Inferior parietal cortex (tissue), 1 donor: ENCODE data around the gene LRP8.
A peak's percentile ranks its signal among the peaks of the same experiment; 100 is the strongest.

Experiments
- DNase-seq: peaks from one replicate; pipeline ENCODE4 v3.0.0-alpha.2; 2016; ENCODE audit errors: extremely low spot score

LRP8 gene

GRCh38 chr1:53340660-53341520 lies 13.0 kb upstream of the LRP8 start:
- no peak for DNase-seq

DNA sequence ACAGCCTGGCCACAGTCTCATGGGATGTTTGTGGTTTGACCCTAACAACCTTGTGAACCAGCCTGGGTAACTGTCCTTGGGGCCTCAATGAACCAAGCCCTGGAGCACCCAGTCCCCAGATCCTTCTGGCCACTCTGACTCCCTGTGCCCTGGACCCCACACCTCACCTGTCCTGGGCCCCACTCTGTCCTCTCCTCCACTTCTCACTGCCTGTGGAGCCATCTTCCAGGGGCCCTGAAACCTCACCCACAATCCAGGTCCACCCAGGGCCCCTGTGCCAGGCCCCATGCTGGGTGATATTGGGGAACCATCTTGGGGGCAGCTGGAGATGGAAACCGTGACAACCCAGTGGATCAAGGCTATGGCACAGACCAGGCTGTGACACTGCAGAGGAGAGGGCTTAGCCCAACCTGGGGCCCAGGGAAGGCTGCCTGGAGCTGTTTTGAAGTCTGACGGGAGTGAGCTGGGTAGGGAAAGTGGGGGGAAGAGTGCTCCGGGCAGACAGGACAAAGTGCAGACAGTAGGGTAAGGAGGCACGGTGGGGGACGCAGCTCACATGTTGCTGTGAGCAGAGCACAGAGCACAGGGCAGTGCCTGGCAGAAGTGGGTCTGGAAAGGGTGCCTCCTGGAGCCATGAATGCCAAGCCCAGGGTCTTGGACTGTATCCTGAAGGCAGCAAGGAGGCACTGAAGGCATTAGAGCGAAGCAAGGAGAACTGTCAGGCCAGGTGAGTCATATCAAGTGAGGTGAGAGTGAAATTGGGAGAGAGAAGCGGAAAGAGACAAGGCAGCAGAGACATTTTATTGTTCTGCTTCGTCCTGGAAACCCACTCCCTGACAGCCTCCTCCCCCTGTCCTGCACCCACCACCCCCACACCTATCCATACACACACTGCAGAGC lies 12.1 kb upstream of the LRP8 start:
- DNase-seq, result no peak

- no peak for DNase-seq
Measured at GRCh38 chr1:53338423-53338822, 10.6 kb upstream of the LRP8 start.

GRCh38 chr1:53337499-53337898 lies 9.6 kb upstream of the LRP8 start:
- no peak for DNase-seq

DNA sequence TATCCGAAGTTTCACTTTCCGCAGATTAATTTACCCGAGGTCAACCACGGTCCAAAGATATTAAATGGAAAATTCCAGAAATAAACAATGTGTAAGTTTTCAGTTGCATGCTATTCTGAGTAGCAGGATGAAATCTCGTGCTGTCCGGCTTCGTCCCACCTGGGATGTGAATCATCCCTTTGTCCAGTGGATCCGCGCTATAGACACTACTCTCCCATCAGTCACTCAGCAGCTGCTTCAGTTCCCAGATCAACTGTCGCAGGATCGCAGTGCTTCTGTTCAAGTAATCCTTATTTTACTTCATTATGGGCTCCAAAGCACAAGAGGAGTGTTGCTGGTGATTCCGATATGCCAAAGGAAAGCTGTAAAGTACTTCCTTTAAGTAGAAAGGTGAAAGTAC lies 8.3 kb upstream of the LRP8 start:
- no peak for DNase-seq

GRCh38 chr1:53335661-53336060 lies 7.8 kb upstream of the LRP8 start:
- no peak for DNase-seq

GRCh38 chr1:53334781-53335180 lies 6.9 kb upstream of the LRP8 start:
- no peak for DNase-seq

DNA sequence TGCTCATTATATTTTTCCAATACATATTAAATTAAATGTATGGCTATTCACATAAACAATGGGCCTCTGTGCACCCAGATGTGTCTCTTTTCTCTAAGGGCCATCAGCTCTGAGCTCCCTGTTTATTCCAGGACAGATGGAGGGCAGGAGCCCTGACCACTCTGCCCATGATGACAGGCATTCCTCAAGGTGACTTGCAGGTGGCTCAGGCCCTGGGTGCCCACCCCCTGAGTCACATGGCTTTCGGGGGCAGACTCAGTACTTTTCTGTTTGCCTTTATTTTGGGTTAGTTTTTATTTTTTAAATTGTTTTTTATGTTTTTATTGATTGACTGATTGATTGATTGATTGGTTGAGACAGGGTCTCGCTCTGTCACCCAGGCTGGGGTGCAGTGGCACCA lies 6.4 kb upstream of the LRP8 start:
- DNase-seq, result no peak

GRCh38 chr1:53332833-53333232 lies 5.0 kb upstream of the LRP8 start:
- DNase-seq, result no peak

DNA sequence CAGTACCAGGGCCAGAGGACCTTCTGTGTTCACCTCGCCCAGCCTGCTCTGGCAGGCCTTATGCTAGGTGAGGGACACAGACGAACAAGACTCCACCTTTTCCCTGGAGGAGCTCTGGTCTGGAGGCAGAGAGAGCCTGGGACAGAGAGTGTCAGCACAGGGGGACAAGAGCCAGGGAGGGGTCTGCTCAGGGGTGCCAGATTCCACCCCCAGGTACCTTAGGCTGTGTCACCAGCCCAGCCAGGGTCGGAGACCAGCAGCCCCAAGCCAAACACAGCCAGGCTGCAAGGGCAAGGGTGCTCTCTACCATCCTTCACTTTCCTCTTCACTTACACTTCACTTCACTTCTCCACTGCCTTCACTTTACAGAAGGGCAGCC lies 4.3 kb upstream of the LRP8 start:
- DNase-seq, result no peak

DNA sequence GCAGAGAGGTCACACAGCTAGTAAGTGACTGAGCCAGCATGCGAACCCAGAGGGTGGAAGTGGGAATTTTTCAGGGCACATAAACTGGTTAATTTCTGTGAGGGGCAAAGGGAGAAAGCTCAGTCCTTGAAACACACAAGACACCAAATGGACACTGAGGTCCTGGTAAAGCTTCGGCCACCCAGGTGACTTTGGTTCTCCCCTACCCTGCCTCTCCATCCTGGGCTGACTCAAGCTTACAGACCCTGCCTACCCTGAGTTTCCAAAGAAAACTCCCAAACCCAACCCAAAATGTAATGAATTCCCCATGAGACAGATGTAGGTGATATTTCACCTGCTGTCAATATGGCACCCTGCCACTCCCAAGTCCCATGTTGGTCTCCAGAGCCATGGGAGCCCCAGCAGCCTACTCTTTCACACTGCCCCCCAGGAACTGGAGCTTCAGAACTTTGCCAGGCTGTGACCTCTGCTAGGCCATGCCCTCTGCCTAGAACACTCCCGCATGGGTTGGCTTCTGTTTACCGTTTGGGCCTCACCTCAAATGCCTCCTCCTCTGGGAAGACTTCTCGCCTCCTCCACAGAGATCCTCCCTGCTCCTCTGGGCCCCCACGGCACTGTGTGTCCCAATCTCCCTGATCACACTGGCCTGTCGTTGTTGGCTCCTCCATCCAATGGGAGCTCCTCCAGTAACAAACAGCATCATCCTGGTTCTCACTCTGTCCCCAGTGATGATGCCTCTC lies 3.7 kb upstream of the LRP8 start:
- DNase-seq, result no peak

- DNase-seq, result no peak
Measured at GRCh38 chr1:53330819-53331218, 2.9 kb upstream of the LRP8 start.

DNA sequence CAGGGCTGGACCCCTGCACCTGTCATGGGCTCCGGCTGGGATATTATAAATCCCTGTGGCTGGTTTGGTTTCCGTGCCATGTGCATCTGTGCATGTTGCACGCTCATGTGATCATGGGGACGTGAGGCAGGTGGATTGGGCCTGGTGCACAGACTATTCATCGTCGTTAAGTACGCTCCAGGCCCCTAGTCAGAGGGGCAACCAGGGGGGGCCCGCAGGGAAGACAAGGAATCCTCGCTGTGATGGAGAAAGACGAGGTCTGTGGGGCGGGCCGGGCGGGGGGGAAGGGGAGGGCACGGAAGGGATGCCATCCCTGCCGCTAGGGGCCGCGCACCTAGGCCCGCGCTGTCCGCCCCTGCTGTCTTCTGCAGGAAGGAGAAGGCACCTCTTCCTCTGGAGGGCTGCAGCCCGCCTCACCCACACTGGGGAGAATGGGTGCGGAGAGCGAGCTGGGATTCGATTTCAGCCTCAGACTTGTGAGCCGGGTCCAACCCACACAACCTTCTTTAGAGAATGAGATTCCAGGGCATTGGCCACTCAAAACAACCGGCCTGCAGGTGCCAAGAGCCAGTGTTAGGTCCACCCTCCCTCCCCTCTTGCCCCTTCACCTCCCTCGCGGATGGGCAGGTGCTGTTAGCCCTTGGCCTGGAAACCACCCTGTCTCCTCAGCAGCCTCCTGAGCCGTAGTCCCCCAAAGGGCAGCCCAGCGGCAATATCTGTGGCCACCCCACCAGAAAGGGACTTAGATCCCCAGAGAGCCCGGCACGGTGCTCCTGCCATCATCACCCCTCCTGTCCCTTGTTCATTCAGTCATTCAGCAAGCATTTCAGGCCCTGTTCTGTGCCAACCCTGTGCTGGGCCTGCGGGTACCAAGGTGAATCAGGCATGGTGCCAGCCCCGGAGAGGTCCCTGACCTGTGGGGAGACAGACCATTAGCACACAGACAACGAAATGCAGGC lies 950 bp upstream of the LRP8 start:
- no peak for DNase-seq

DNA sequence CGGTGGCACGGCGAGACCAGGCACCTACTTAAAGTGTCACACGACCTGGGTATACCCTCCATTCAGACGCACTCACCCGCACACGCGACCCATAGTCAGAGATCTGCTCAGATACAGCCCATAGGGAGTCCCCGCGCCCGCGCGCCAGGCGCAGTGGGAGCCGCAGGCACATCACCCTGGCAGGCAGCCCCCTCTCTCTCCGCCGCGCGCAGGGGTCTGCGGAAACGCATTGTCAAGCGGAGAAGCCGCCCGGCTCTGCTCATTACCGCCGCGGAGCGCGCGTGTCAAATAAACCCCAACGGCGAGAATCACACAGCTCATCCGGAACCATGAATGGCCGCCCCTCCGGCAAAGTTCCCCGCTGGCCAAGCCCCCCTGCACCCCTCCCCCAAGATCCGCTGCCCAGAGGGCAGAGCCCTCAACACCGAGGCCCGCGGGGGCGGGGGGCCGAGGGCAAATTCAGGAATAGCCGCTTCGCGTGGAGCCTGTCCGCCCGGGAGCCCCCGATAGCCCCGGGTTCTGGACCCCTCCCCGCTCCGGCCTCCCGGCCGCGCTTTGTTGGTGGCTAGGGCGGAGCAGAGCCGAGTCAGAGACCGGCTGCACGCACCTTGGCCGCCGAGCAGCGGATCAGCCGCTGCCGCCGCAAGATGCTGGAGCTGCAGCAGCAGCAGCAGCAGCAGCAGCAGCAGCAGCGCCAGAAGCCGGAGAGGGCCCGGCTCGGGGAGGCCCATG lies 522 bp downstream of the LRP8 start:
- DNase-seq, result no peak

DNA sequence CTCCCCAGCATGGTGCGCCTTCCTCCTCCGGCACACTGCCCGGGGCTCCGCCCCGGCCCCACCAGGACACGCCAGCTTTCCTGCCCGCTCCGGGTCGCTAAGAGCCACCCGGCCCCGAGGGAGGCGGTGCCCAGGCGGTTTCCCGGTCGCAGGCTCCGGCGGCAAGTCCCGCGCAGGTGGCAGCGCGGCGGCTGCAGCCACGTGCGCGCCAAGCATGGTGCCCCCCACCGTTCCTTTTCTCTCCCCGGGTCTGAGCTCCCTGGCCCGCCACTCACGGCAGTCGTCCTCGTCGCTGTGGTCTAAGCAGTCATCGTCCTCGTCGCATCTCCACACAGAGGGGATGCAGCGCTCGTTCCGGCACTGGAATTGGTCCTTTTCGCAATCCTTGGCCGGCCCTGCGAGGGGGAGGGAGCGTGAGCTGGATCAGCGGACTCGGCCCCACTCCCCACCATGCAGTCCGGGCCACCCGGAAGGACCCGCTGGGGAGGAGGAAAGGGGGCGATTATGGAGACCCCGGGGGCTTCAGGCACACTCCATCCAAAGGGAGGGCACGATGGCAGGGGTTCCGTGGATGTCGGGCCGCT lies 1.2 kb downstream of the LRP8 start:
- no peak for DNase-seq

DNA sequence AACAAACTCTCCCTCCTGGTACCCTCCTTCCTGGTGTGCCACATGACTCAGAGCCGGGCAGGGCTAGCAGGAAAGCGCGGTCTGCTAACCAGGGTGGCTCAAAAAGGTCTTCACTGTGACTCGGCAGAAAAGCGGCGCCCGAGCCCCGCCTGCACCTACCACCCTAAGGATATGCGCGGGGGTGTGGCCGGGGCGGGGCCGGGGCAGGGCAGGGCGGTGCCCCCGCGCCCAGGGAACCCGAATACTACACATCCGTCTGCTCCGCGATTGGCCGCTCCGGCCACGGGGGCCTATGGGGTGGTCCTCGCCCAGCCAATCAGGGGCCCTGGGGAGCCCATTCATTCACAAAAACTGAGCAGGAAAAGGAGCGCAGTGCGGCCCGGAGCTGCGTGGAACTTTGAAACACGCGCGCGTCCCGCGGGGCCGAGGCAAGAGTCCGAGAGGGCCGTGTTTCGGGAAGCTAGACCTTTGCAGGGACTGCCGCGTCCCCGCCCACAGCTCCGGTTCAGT lies 1.7 kb downstream of the LRP8 start:
- peak; percentile 76 for DNase-seq

DNA sequence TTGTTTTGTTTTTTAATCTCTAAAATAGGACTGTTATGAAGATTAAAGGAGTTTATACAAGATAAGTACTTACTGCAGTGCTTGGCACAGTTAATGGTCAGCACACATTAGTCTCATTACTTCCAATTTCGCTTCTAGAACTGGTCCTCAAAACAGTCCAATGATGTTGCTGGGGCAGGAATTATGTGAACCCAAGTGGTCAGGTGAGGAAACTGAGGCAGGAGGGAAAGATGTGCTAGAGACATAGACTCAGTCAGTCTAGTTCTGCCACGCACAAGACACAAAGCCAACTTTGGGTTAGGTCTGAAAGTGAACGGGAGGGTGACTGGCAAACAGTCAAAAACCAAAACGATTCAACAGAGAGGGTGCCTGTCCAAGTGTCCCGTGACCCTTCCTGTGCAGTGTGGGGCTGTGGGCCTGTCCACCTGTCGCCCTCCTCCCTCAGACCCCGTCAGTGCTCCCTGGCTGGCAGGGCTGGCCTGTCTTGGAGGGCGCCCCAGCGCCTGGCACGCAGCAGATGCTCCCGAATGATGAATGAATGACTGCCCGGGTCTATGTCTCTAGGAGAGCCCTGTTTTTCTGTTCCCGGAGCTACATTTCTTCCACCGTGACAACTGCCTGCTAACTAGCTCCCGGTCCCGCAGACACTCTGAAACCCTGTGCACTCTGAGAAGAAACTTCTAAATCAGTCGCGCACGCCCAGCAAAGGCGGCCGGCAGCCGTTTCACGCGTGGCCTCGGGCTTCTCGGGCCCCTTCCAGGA lies 2.4 kb downstream of the LRP8 start:
- no peak for DNase-seq

- no peak for DNase-seq
Measured at GRCh38 chr1:53324728-53325297, 3.1 kb downstream of the LRP8 start.

DNA sequence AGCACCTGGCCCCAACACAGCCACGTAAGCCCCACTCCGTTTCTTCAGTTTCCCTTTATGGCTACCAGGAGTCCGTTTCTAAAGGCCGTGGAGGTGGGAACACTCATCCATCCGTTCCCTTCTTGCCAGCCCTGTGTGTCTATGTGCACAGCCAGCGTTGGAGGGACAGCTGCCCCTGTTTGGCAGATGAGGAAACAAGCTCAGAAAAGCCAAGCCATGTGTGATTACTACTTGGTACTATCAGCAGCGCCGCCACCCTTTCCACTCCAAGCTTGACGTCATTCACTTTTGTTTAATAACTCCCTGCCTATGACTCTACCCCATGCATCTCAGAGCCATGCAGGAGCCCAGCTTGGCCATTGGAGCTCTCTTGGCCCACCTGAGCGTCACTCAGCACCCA lies 3.5 kb downstream of the LRP8 start:
- no peak for DNase-seq
